Measurements from ENCODE around the gene ADAR.

- TF ChIP-seq CTCF (IDR thresholded peaks at IDR 0.05) (no peak), POLR2A (IDR thresholded peaks at IDR 0.05) (no peak), EP300 (IDR thresholded peaks at IDR 0.05; ENCODE audit: low read depth) (no peak), POLR2AphosphoS5 (IDR thresholded peaks at IDR 0.05) (no peak)
Measured at GRCh38 chr1:154579374-154579773, 28.6 kb downstream of the ADAR start.
